Smooth muscle cell (in vitro differentiated cells): ENCODE measurements around the gene USP48. TPM values are rescaled to one million over a fixed set of nuclear protein-coding genes. Genes with fewer than 3 reads are reported as not detected.

Experiments used
- DNase-seq: peaks from one replicate; lab custom pipeline; 2025; ENCODE audit not compliant: unreplicated experiment; lab: John Stamatoyannopoulos, UW
- H2AFZ ChIP-seq: fragments of 200-600 bp; sonication (generic); 2 replicates; pipeline ENCODE4 v1.6.0; 2016; ENCODE audit warnings: antibody characterized with exemption, low read depth, mild to moderate bottlenecking
- H3F3A ChIP-seq: fragments of 200-600 bp; sonication (generic); 2 replicates; pipeline ENCODE4 v1.6.0; 2017; ENCODE audit warnings: antibody characterized with exemption, low read depth
- H3K27ac ChIP-seq: fragments of 200-600 bp; sonication (generic); 2 replicates; pipeline ENCODE4 v1.5.1; 2016; ENCODE audit warnings: low read depth, mild to moderate bottlenecking
- H3K27me3 ChIP-seq: fragments of 200-600 bp; sonication (generic); 2 replicates; pipeline ENCODE4 v1.6.1; 2016; ENCODE audit warnings: low read depth, mild to moderate bottlenecking
- H3K36me3 ChIP-seq: fragments of 200-600 bp; sonication (generic); 2 replicates; pipeline ENCODE4 v1.5.1; 2016; ENCODE audit warnings: low read depth
- H3K4me1 ChIP-seq: fragments of 200-600 bp; sonication (generic); 2 replicates; pipeline ENCODE4 v1.5.1; 2016; ENCODE audit warnings: low read depth
- H3K4me2 ChIP-seq: fragments of 200-600 bp; sonication (generic); 2 replicates; pipeline ENCODE4 v1.6.0; 2016; ENCODE audit warnings: mild to moderate bottlenecking
- H3K4me3 ChIP-seq: fragments of 200-600 bp; sonication (generic); 2 replicates; pipeline ENCODE4 v1.5.1; 2016; ENCODE audit warnings: mild to moderate bottlenecking
- H3K79me2 ChIP-seq: fragments of 200-600 bp; sonication (generic); 2 replicates; pipeline ENCODE4 v1.6.0; 2016; ENCODE audit warnings: low read depth, mild to moderate bottlenecking
- H3K9ac ChIP-seq: fragments of 200-600 bp; sonication (generic); 2 replicates; pipeline ENCODE4 v1.6.0; 2016; ENCODE audit warnings: low read depth
- H3K9me3 ChIP-seq: fragments of 200-600 bp; sonication (generic); replicated peaks from 2 replicates; pipeline ENCODE4 v1.5.1; 2016; ENCODE audit warnings: low read depth
- H4K20me1 ChIP-seq: fragments of 200-600 bp; sonication (generic); 2 replicates; pipeline ENCODE4 v1.6.0; 2016; ENCODE audit warnings: low read depth
- WGBS: methylation state at CpG from one replicate; pipeline ENCODE4 v1.1.7; 2016; ENCODE audit warnings: low lambda C conversion rate; 5-methylcytosine and 5-hydroxymethylcytosine counted together
- polyA plus RNA-seq: library from polyadenylated mRNA; unstranded; fragments of >200 nt; fragmentation: Nextera tagmentation; extraction: Ambion mirVana; gene quantifications from 2 replicates; pipeline ENCODE4 v1.2.1, GENCODE V29; 2016
- total RNA-seq: library from RNA; depleted of rRNA; stranded (reverse); fragments of >200 nt; gene quantifications from 2 replicates; pipeline ENCODE4 v1.2.3, GENCODE V29; 2014
- TF ChIP-seq, protein P1 (sequence below): fragments of 200-600 bp; sonication (generic); IDR thresholded peaks from 2 replicates; pipeline ENCODE4 v1.5.1; 2017; ENCODE audit warnings: borderline replicate concordance, mild to moderate bottlenecking, antibody characterized with exemption; ENCODE audit not compliant: insufficient read depth, poor library complexity, severe bottlenecking

USP48 gene
- total and polyA plus RNA-seq, 2 experiments from 2014 or later, result 34.5 to 76.0 TPM

DNA sequence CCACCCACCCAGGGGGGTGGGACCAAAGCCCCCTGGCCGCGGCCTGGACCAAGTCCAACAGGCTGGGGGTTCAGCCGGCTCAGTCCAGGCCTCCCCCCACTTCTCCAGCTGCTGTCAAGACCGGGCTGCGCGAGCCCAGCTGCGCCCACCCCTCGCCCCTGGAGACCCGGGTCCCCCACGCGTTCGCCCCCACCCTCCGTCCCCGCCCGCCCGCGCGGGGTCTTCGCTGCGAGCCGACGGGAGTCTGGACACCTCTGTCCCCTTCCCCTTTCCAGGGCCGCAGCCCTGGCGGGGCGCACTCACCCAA, 114.0 kb downstream of the USP48 start:
- no peaks in the 10 kb centered on the region for H3K79me2 ChIP-seq
- TF ChIP-seq, protein P1, sequence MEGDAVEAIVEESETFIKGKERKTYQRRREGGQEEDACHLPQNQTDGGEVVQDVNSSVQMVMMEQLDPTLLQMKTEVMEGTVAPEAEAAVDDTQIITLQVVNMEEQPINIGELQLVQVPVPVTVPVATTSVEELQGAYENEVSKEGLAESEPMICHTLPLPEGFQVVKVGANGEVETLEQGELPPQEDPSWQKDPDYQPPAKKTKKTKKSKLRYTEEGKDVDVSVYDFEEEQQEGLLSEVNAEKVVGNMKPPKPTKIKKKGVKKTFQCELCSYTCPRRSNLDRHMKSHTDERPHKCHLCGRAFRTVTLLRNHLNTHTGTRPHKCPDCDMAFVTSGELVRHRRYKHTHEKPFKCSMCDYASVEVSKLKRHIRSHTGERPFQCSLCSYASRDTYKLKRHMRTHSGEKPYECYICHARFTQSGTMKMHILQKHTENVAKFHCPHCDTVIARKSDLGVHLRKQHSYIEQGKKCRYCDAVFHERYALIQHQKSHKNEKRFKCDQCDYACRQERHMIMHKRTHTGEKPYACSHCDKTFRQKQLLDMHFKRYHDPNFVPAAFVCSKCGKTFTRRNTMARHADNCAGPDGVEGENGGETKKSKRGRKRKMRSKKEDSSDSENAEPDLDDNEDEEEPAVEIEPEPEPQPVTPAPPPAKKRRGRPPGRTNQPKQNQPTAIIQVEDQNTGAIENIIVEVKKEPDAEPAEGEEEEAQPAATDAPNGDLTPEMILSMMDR, result no peak
- no peaks in the 10 kb centered on the region for H3K36me3 ChIP-seq
- no peak overlapping the region for H2AFZ ChIP-seq
- H3K4me1 ChIP-seq, result peaks cover 11% of the 10 kb centered on the region
- no peak overlapping the region for H3K9ac ChIP-seq
- no peaks in the 10 kb centered on the region for H3F3A ChIP-seq
- no peak overlapping the region for H3K27ac ChIP-seq
- WGBS, result 0% methylated on average over 9 of the region's 25 CpGs
- peak overlapping the region; percentile 65 for H3K4me3 ChIP-seq
- peaks cover 15% of the 10 kb centered on the region for H4K20me1 ChIP-seq
- no peak for DNase-seq
- H3K9me3 ChIP-seq, result no peaks in the 10 kb centered on the region
- H3K27me3 ChIP-seq, result peaks cover 10% of the 10 kb centered on the region
- H3K4me2 ChIP-seq, result peak overlapping the region; percentile 97

DNA sequence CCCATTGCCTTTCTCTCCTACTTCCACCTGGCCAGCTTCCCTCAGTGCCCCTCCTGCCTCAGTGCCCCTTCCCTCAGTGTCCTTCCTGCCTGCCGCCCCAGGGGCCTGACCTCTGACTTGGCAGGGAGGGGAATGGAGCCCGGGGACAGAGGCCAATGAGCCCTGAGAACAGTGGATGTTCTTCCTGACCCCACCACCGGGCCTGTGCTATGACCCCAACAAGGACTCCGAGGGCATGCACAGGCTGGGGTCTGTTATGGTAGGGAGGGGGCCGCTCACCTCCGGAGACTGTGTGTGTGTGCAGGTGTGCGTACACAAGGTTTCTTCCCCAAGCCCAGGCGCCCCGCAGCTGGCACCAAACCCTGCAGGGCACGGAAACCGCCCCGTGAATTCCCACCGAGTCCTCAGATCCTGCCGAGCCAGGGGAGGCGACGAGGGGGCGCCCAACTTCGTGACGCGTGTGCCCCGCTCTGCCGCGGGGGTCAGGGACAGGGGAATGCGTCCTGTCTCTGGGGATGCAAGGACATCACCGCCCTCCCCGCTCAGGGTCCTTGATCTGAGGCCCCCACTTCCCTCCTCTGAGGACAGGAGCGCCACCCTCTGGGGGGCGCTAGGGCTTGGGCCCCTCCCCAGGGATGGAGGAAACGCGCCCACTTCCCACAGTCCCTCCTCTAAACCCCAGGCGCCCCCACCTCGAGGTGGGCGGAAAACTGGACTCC, 114.6 kb downstream of the USP48 start:
- Histone ChIP-seq H3K36me3 (no peaks in the 10 kb centered on the region), H3K27me3 (peaks cover 10% of the 10 kb centered on the region), H4K20me1 (peaks cover 15% of the 10 kb centered on the region), H3K27ac (no peak overlapping the region), H2AFZ (no peak overlapping the region), H3K79me2 (no peaks in the 10 kb centered on the region), H3K9ac (no peak overlapping the region), H3K4me2 (peak overlapping the region; percentile 97), H3K4me3 (peak overlapping the region; percentile 65), H3F3A (no peaks in the 10 kb centered on the region), H3K9me3 (no peaks in the 10 kb centered on the region), H3K4me1 (peaks cover 11% of the 10 kb centered on the region)
- 36% methylated on average over 24 of the region's 33 CpGs for WGBS
- no peak for DNase-seq
- TF ChIP-seq, protein P1, result peak; percentile 3

DNA sequence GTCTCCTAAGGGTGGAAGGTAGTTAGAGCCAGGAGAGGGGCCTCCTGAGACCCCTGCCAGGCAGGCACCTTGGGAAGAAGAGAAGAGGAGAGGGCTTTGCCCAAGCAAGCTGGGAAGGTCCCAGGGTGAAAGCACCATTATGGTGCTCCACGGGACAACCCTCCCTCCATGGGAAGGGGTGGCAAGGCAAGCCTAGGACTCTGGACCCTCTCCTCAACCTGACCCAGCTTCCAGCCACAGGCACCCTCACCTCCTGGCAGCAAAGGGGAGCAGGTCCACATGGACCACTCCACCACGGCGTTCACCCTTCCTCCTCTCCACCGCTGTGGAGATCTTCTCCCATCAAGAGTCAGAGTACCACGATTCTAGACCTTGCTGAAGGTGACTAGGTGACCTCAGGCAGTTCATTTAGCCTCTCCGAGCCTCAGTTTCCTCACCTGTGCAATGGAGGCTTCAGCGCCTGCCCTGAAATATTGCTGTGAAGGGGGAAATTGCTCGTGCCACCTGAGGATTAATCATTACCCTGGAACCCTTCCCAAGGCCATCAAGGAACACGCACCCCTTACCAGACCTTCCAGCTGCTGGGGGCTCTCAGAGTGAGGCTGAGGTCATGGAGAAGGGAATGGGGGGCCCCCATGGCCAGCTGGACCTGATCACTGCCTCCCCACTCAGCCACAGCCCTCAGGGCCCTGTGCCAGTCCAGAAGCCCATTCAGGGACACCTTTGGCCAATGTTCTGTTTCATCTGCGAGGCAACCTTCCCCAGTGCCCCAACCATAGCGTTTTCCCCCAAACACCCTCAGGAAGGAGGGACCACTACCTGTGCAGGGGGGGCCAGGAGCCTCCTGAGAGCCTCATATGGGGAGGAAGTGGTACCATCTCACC, 115.4 kb downstream of the USP48 start:
- H3K4me1 ChIP-seq, result peaks cover 11% of the 10 kb centered on the region
- 95% methylated on average over 11 of the region's 11 CpGs for WGBS
- no peak overlapping the region for H3K27ac ChIP-seq
- H4K20me1 ChIP-seq, result peaks cover 7% of the 10 kb centered on the region
- no peaks in the 10 kb centered on the region for H3K79me2 ChIP-seq
- no peaks in the 10 kb centered on the region for H3K36me3 ChIP-seq
- H3F3A ChIP-seq, result no peaks in the 10 kb centered on the region
- no peak for DNase-seq
- H3K4me2 ChIP-seq, result no peak overlapping the region
- no peak overlapping the region for H3K4me3 ChIP-seq
- no peak overlapping the region for H2AFZ ChIP-seq
- no peak overlapping the region for H3K9ac ChIP-seq
- TF ChIP-seq, protein P1, result no peak
- H3K27me3 ChIP-seq, result peaks cover 10% of the 10 kb centered on the region
- no peaks in the 10 kb centered on the region for H3K9me3 ChIP-seq
